GM12878 (cell line): Measurements from ENCODE around the gene RHOG. TPM values are rescaled to one million over a fixed set of nuclear protein-coding genes. Genes with fewer than 3 reads are reported as not detected.

Experiments
- BHLHE40 ChIP-seq, 2 experiments: fragments of 450-650 bp in 1 of 2; IDR thresholded peaks; 2 replicates each; pipeline ENCODE4 v1.6.1; 2011 to 2017; ENCODE audit warnings: low read depth in 2 of 2, borderline replicate concordance in 1 of 2, improper control_type of control experiment in 1 of 2, low read length in 1 of 2, mild to moderate bottlenecking in 1 of 2
- BRCA1 ChIP-seq: IDR thresholded peaks from 2 replicates; pipeline ENCODE4 v1.6.1; 2011; ENCODE audit warnings: low read depth, low read length, improper control_type of control experiment
- CHD2 ChIP-seq: IDR thresholded peaks from 2 replicates; pipeline ENCODE4 v1.6.1; 2011; ENCODE audit warnings: low read depth, low read length, improper control_type of control experiment, borderline replicate concordance
- E2F8 ChIP-seq: fragments of 450-650 bp; IDR thresholded peaks from 2 replicates; pipeline ENCODE4 v1.6.1; 2018; ENCODE audit warnings: mild to moderate bottlenecking, low read depth, moderate library complexity; ENCODE audit not compliant: partially characterized antibody
- FOXK2 ChIP-seq: fragments of 450-650 bp; IDR thresholded peaks from 2 replicates; pipeline ENCODE4 v1.6.1; 2017; ENCODE audit warnings: mild to moderate bottlenecking, moderate library complexity
- HDAC6 ChIP-seq: fragments of 200-600 bp; sonication (generic); IDR thresholded peaks from one replicate; pipeline ENCODE4 v1.8.0; 2017; ENCODE audit warnings: antibody characterized with exemption; ENCODE audit not compliant: unreplicated experiment
- IKZF2 ChIP-seq, 2 experiments: fragments of 450-650 bp; IDR thresholded peaks; 2 replicates each; pipeline ENCODE4 v1.6.1; 2017; ENCODE audit warnings: mild to moderate bottlenecking in 2 of 2, moderate library complexity in 2 of 2
- MEF2B ChIP-seq: fragments of 450-650 bp; IDR thresholded peaks from 2 replicates; pipeline ENCODE4 v1.6.1; 2018; ENCODE audit warnings: mild to moderate bottlenecking, moderate library complexity; ENCODE audit not compliant: partially characterized antibody, poor library complexity, severe bottlenecking
- MLLT1 ChIP-seq: fragments of 450-650 bp; IDR thresholded peaks from 2 replicates; pipeline ENCODE4 v1.6.1; 2016; ENCODE audit warnings: mild to moderate bottlenecking
- NR2F1 ChIP-seq: fragments of 450-650 bp; conservative IDR thresholded peaks from 2 replicates; pipeline ENCODE4 v1.6.1; 2017; ENCODE audit warnings: mild to moderate bottlenecking
- PML ChIP-seq: IDR thresholded peaks from 2 replicates; pipeline ENCODE4 v1.6.1; 2012; ENCODE audit warnings: low read length, inconsistent platforms
- SIX5 ChIP-seq: IDR thresholded peaks from 2 replicates; pipeline ENCODE4 v1.6.1; 2011; ENCODE audit warnings: mild to moderate bottlenecking, low read depth, low read length, moderate library complexity; ENCODE audit not compliant: severe bottlenecking
- SREBF2 ChIP-seq: IDR thresholded peaks from 2 replicates; pipeline ENCODE4 v1.6.1; 2012; ENCODE audit warnings: mild to moderate bottlenecking, low read length
- SRF ChIP-seq, 2 experiments: IDR thresholded peaks; 2 replicates each; pipeline ENCODE4 v1.6.1; 2011; ENCODE audit warnings: low read depth in 2 of 2, low read length in 2 of 2, mild to moderate bottlenecking in 1 of 2, moderate library complexity in 1 of 2
- WRNIP1 ChIP-seq: IDR thresholded peaks from 2 replicates; pipeline ENCODE4 v1.6.1; 2011; ENCODE audit warnings: low read depth, low read length, improper control_type of control experiment, borderline replicate concordance
- ZNF24 ChIP-seq: fragments of 450-650 bp; IDR thresholded peaks from 2 replicates; pipeline ENCODE4 v1.6.1; 2017; ENCODE audit warnings: antibody characterized with exemption, mild to moderate bottlenecking
- polyA plus RNA-seq, 11 experiments: library from polyadenylated mRNA; depleted of rRNA in 4 of 11; unstranded in 6 of 11; stranded (reverse) in 5 of 11; fragments of >200 nt; fragmentation: Nextera tagmentation in 4 of 11; fragmentation: Illumina TruSeq in 1 of 11; extraction: Ambion mirVana in 4 of 11; extraction: Trizol in 1 of 11; gene quantifications; 1 replicate in 1 of 11; 2 replicates in 10 of 11; pipeline versions ENCODE4 v1.2.1 to v1.2.3, GENCODE V29; 2011 to 2016; ENCODE audit warnings: inconsistent platforms in 2 of 11, missing spikeins in 2 of 11, low read depth in 1 of 11
- total RNA-seq, 4 experiments: library from RNA; depleted of rRNA in 3 of 4; stranded (reverse); fragments of >200 nt in 3 of 4; fragmentation: Illumina TruSeq in 1 of 4; extraction: Trizol in 1 of 4; gene quantifications; 2 replicates each; pipeline versions ENCODE4 v1.2.1 to v1.2.3, GENCODE V29; 2013 to 2021

Gene RHOG
- total and polyA plus RNA-seq, 10 of the 15 experiments (the other 5 are each of a cell fraction or from before 2014, with no cell fraction given) = 16.0 to 172 (median 94.8) TPM

- TF ChIP-seq E2F8 (no peak), IKZF2 (IDR thresholded peaks at IDR 0.05) (peak; percentile 9 to 20; a peak in 2 of 4 replicates), SRF (IDR thresholded peaks at IDR 0.05; ENCODE audit: low read depth in 2 of 2, low read length in 2 of 2) (peak in 1 of 2 experiments; percentile 60; a peak in 1 of 4 replicates), NR2F1 (peak; percentile 67), MLLT1 (peak; percentile 95), ZNF24 (no peak), SIX5 (no peak), WRNIP1 (no peak), PML (no peak), BRCA1 (no peak), CHD2 (peak; percentile 76), HDAC6 (no peak), FOXK2 (no peak), MEF2B (peak; percentile 54), SREBF2 (peak; percentile 58; the same call in 1 of the 2 replicates), BHLHE40 (IDR thresholded peaks at IDR 0.05; ENCODE audit: borderline replicate concordance in 1 of 2, low read depth in 2 of 2, low read length in 1 of 2) (peak; percentile 53 to 87; a peak in 3 of 4 replicates)
Observed at GRCh38 chr11:3854977-3855807, 14.4 kb upstream of the RHOG start, which contains the start of gene STIM1 (continued).
